ENCODE results near the gene MEMO1. TPM values are rescaled to one million over a fixed set of nuclear protein-coding genes. Genes with fewer than 3 reads are reported as not detected.

Gene MEMO1
- polyA plus RNA-seq, 1 of the 3 experiments (the other 2 are of a cell fraction): 54.3 TPM

DNA sequence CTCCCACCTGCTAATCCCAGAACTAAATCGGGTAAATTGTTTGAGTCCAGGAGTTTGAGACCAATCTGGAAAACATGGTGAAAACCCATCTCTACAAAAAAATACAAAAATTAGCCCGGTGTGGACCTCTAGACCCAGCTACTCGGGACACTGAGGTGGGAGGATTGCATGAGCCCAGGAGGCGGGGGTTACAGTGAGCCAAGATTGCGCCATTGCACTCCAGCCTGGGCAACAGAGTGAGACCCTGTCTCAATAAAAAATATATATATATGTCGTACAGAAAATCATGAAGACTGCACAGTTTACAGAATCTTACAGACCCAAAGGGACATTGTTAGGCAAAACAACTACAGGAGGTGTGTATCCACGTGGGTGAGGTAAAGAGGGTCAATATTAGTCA is 32.8 kb upstream of the MEMO1 start:
- TF ChIP-seq, protein P1, sequence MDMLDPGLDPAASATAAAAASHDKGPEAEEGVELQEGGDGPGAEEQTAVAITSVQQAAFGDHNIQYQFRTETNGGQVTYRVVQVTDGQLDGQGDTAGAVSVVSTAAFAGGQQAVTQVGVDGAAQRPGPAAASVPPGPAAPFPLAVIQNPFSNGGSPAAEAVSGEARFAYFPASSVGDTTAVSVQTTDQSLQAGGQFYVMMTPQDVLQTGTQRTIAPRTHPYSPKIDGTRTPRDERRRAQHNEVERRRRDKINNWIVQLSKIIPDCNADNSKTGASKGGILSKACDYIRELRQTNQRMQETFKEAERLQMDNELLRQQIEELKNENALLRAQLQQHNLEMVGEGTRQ (IDR thresholded peaks at IDR 0.05; ENCODE audit: borderline replicate concordance, low read depth, low read length): no peak
- TF ChIP-seq, protein P2, sequence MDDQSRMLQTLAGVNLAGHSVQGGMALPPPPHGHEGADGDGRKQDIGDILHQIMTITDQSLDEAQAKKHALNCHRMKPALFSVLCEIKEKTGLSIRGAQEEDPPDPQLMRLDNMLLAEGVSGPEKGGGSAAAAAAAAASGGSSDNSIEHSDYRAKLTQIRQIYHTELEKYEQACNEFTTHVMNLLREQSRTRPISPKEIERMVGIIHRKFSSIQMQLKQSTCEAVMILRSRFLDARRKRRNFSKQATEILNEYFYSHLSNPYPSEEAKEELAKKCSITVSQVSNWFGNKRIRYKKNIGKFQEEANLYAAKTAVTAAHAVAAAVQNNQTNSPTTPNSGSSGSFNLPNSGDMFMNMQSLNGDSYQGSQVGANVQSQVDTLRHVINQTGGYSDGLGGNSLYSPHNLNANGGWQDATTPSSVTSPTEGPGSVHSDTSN (IDR thresholded peaks at IDR 0.05): no peak
- no peak for TF ChIP-seq RFX5 (IDR thresholded peaks at IDR 0.05; ENCODE audit: low read length)
- TF ChIP-seq TEAD4 (IDR thresholded peaks at IDR 0.05; ENCODE audit: borderline replicate concordance, insufficient read depth): no peak
- no peak for TF ChIP-seq FOSL2 (IDR thresholded peaks at IDR 0.05; ENCODE audit: borderline replicate concordance, low read depth)
- TF ChIP-seq, protein P3, sequence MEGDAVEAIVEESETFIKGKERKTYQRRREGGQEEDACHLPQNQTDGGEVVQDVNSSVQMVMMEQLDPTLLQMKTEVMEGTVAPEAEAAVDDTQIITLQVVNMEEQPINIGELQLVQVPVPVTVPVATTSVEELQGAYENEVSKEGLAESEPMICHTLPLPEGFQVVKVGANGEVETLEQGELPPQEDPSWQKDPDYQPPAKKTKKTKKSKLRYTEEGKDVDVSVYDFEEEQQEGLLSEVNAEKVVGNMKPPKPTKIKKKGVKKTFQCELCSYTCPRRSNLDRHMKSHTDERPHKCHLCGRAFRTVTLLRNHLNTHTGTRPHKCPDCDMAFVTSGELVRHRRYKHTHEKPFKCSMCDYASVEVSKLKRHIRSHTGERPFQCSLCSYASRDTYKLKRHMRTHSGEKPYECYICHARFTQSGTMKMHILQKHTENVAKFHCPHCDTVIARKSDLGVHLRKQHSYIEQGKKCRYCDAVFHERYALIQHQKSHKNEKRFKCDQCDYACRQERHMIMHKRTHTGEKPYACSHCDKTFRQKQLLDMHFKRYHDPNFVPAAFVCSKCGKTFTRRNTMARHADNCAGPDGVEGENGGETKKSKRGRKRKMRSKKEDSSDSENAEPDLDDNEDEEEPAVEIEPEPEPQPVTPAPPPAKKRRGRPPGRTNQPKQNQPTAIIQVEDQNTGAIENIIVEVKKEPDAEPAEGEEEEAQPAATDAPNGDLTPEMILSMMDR (IDR thresholded peaks at IDR 0.05): no peak
- Histone ChIP-seq H2AFZ (ENCODE audit: low read depth) (no peak overlapping the region), H3K4me3 (ENCODE audit: low read depth in 2 of 2, low read length in 1 of 2) (no peak overlapping the region), H4K20me1 (ENCODE audit: insufficient read depth) (no peaks in the 10 kb centered on the region), H3K4me2 (no peak overlapping the region), H3K79me2 (ENCODE audit: insufficient read depth) (peaks cover 9% of the 10 kb centered on the region), H3K27ac (ENCODE audit: low read depth in 2 of 2, low read length in 1 of 2) (no peak overlapping the region), H3K4me1 (ENCODE audit: control insufficient read depth in 1 of 2, insufficient read depth in 2 of 2, low read depth in 1 of 2, low read length in 1 of 2) (peaks cover 0 to 3% of the 10 kb centered on the region in 2 experiments; a peak in 1 of 4 replicates), H3F3A (replicated peaks; ENCODE audit: insufficient read depth) (peaks cover 20% of the 10 kb centered on the region), H3K27me3 (ENCODE audit: insufficient read depth) (no peaks in the 10 kb centered on the region), H3K9me2 (no peaks in the 10 kb centered on the region), H3K36me3 (replicated peaks in 1 of 2; ENCODE audit: control insufficient read depth in 1 of 2, insufficient read depth in 2 of 2, low read length in 1 of 2) (no peaks in the 10 kb centered on the region), H3K9me3 (no peaks in the 10 kb centered on the region), H3K9ac (no peak overlapping the region)
- no peak for DNase-seq
- 74% methylated on average over 7 of the region's 7 CpGs for WGBS (ENCODE audit: low lambda C conversion rate)
- POLR2A ChIA-PET: no interaction called here
- CTCF ChIA-PET: interaction anchor here (1.4 kb wide), 1 partner anchor 13 kb away, joined by 3 read pairs; no protein-coding TSS in a partner anchor

DNA sequence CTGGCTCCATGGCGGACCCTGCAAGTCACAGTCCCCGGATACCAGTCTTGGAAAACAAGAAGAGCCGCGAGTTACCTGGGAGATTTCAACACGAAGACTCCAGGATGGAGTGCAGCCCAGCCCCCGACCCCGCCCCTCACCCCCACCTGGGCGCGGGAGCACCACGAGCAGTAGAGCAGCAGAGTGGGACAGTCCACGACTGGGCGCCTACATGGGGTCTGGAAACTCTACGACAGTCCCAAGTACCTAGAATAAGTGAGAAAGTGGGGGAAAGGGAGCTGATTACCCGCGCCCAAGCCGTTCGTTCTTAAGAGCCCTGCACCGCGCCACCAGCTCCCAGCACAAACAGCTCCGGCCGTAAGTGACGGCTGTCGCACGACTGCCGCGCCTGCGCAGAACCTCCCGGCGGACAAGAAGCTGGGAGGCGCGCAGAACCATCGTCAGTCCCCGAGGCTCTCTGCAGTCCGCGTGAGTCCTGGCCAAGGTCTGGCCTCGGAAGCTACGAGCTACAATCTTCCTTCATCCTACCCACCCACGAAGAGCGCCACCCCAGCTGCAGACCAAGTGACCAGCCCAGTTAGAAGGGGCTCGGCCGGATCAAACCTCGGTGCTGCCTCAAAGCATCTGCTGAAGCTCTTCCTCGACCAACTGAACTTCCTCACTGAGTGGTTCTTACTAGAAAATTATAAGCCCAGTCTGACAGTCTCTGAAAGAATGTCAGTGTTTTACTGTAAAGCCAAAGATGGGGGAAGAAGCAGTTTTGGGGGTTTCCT is 28.8 kb upstream of the MEMO1 start, which contains the start of gene DPY30:
TSS of gene DPY30 (minus strand) at position 359 of the 773 bp plus-strand sequence. CDS start at position 10, 349 bp downstream.
- peak within 1 kb of the TSS; percentile 69 for H3K9ac ChIP-seq
- peak; percentile 96 for DNase-seq
- H4K20me1 ChIP-seq (ENCODE audit: insufficient read depth): 0 out of 2 replicates have a peak, but pooled peaks cover 2% of the 10 kb centered on the region
- H3K79me2 ChIP-seq (ENCODE audit: insufficient read depth): peaks cover 38% of the 10 kb centered on the region
- H3K27ac ChIP-seq (ENCODE audit: low read depth in 2 of 2, low read length in 1 of 2): peak within 1 kb of the TSS; percentile 70 to 85
- peak within 1 kb of the TSS; percentile 97 for H2AFZ ChIP-seq (ENCODE audit: low read depth)
- peaks cover 0 to 11% of the 10 kb centered on the region in 2 experiments for H3K36me3 ChIP-seq (replicated peaks in 1 of 2; ENCODE audit: control insufficient read depth in 1 of 2, insufficient read depth in 2 of 2, low read length in 1 of 2)
- H3F3A ChIP-seq (replicated peaks; ENCODE audit: insufficient read depth): peaks cover 20% of the 10 kb centered on the region
- H3K4me2 ChIP-seq: peak within 1 kb of the TSS; percentile 83
- WGBS (ENCODE audit: low lambda C conversion rate): under 1% methylated on average over 30 of the region's 43 CpGs
- peak within 1 kb of the TSS; percentile 69 to 93 for H3K4me3 ChIP-seq (ENCODE audit: low read depth in 2 of 2, low read length in 1 of 2)
- POLR2A ChIA-PET: interaction anchor here (0.6 to 2.4 kb wide), 11 partner anchors 9 to 1278 kb away, joined by 3 to 58 read pairs (median 4); partner anchors contain the start of genes SLC30A6 and SPAST
- no peaks in the 10 kb centered on the region for H3K9me3 ChIP-seq
- CTCF ChIA-PET: interaction anchor here (0.9 to 1.9 kb wide), 3 partner anchors 10 to 24 kb away, joined by 5 to 9 read pairs (median 5); partner anchors contain the start of gene SPAST
- no peaks in the 10 kb centered on the region for H3K27me3 ChIP-seq (ENCODE audit: insufficient read depth)
- H3K9me2 ChIP-seq: no peaks in the 10 kb centered on the region
- peaks cover 0 to 4% of the 10 kb centered on the region in 2 experiments; a peak in 1 of 4 replicates for H3K4me1 ChIP-seq (ENCODE audit: control insufficient read depth in 1 of 2, insufficient read depth in 2 of 2, low read depth in 1 of 2, low read length in 1 of 2)
- TF ChIP-seq FOXJ3 (CRISPR knock-in tag; IDR thresholded peaks at IDR 0.05): no peak
- TF ChIP-seq, protein P4, sequence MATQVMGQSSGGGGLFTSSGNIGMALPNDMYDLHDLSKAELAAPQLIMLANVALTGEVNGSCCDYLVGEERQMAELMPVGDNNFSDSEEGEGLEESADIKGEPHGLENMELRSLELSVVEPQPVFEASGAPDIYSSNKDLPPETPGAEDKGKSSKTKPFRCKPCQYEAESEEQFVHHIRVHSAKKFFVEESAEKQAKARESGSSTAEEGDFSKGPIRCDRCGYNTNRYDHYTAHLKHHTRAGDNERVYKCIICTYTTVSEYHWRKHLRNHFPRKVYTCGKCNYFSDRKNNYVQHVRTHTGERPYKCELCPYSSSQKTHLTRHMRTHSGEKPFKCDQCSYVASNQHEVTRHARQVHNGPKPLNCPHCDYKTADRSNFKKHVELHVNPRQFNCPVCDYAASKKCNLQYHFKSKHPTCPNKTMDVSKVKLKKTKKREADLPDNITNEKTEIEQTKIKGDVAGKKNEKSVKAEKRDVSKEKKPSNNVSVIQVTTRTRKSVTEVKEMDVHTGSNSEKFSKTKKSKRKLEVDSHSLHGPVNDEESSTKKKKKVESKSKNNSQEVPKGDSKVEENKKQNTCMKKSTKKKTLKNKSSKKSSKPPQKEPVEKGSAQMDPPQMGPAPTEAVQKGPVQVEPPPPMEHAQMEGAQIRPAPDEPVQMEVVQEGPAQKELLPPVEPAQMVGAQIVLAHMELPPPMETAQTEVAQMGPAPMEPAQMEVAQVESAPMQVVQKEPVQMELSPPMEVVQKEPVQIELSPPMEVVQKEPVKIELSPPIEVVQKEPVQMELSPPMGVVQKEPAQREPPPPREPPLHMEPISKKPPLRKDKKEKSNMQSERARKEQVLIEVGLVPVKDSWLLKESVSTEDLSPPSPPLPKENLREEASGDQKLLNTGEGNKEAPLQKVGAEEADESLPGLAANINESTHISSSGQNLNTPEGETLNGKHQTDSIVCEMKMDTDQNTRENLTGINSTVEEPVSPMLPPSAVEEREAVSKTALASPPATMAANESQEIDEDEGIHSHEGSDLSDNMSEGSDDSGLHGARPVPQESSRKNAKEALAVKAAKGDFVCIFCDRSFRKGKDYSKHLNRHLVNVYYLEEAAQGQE (IDR thresholded peaks at IDR 0.05; ENCODE audit: low read depth, low read length): peak; percentile 73
- TF ChIP-seq, protein P2 (IDR thresholded peaks at IDR 0.05): peak; percentile 16; the same call in 1 of the 2 replicates
- TF ChIP-seq YY1 (IDR thresholded peaks at IDR 0.05; ENCODE audit: low read depth): peak; percentile 17; the same call in 1 of the 2 replicates
- TF ChIP-seq SIN3A (IDR thresholded peaks at IDR 0.05; ENCODE audit: borderline replicate concordance, low read depth, low read length): peak; percentile 88
- no peak for TF ChIP-seq FOSL2 (IDR thresholded peaks at IDR 0.05; ENCODE audit: borderline replicate concordance, low read depth)
- peak; percentile 4; the same call in 1 of the 2 replicates for TF ChIP-seq SMC3 (IDR thresholded peaks at IDR 0.05; ENCODE audit: low read depth, low read length)
- peak; percentile 98 for TF ChIP-seq TAF1 (IDR thresholded peaks at IDR 0.05; ENCODE audit: borderline replicate concordance, low read depth, low read length)
- no peak for TF ChIP-seq FOXM1 (IDR thresholded peaks at IDR 0.05; ENCODE audit: low read depth)
- peak; percentile 31 for TF ChIP-seq RAD21 (IDR thresholded peaks at IDR 0.05; ENCODE audit: low read length)
- peak; percentile 99 for TF ChIP-seq POLR2AphosphoS5 (IDR thresholded peaks at IDR 0.05; ENCODE audit: low read depth, low read length)
